K562 (cell line): ENCODE results near the gene ZNF768. TPM values are rescaled to one million over a fixed set of nuclear protein-coding genes. Genes with fewer than 3 reads are reported as not detected.
A peak's percentile ranks its signal among the peaks of the same experiment; 100 is the strongest.

Experiments
- AFF4 ChIP-seq: sonication (generic); formaldehyde crosslinking; IDR thresholded peaks from 2 replicates; pipeline ENCODE4 v1.8.0; 2023; ENCODE audit warnings: mild to moderate bottlenecking, missing genetic modification reagents
- CCNT2 ChIP-seq: IDR thresholded peaks from 2 replicates; pipeline ENCODE4 v1.6.1; 2011; ENCODE audit warnings: borderline replicate concordance, low read depth, mild to moderate bottlenecking, moderate library complexity, mixed read lengths, low read length; ENCODE audit not compliant: insufficient read length; ENCODE audit errors: extremely low read depth
- EHMT2 ChIP-seq: fragments of 450-650 bp; IDR thresholded peaks from 2 replicates; pipeline ENCODE4 v1.6.1; 2018; ENCODE audit warnings: antibody characterized with exemption
- HSF4 ChIP-seq: fragments of 250-450 bp; sonication (Bioruptor Pico); IDR thresholded peaks from 2 replicates; pipeline ENCODE4 v2.1.2; 2022; ENCODE audit warnings: mild to moderate bottlenecking, moderate library complexity, borderline replicate concordance
- KDM5B ChIP-seq: fragments of 200-600 bp; sonication (generic); IDR thresholded peaks from 2 replicates; pipeline ENCODE4 v1.6.1; 2012; ENCODE audit warnings: low read depth, mild to moderate bottlenecking, moderate library complexity, low read length, control low read depth, inconsistent platforms; ENCODE audit not compliant: insufficient replicate concordance
- KLF16 ChIP-seq: IDR thresholded peaks from 2 replicates; pipeline ENCODE4 v1.6.1; 2016; ENCODE audit warnings: antibody characterized with exemption
- MAZ ChIP-seq, 2 experiments: fragments of 450-650 bp in 1 of 2; sonication (generic) in 1 of 2; formaldehyde crosslinking; IDR thresholded peaks in 1 of 2; conservative IDR thresholded peaks in 1 of 2; 2 replicates each; pipeline versions ENCODE4 v1.4.0 to v1.5.0; 2020; ENCODE audit warnings: mild to moderate bottlenecking in 1 of 2, missing genetic modification reagents in 1 of 2
- NR1H2 ChIP-seq: sonication (generic); formaldehyde crosslinking; IDR thresholded peaks from 2 replicates; pipeline ENCODE4 v1.4.0; 2020; ENCODE audit warnings: mild to moderate bottlenecking, missing genetic modification reagents
- PHB ChIP-seq: fragments of 250-450 bp; sonication (Bioruptor Pico); IDR thresholded peaks from 2 replicates; pipeline ENCODE4 v1.5.0; 2021
- TAF7 ChIP-seq: fragments of 450-650 bp; IDR thresholded peaks from 2 replicates; pipeline ENCODE4 v1.6.1; 2016; ENCODE audit warnings: missing genetic modification characterization, missing compliant biosample characterization
- TAL1 ChIP-seq: fragments of 450-650 bp; IDR thresholded peaks from 2 replicates; pipeline ENCODE4 v1.6.1; 2016; ENCODE audit warnings: mild to moderate bottlenecking
- ZBED1 ChIP-seq: IDR thresholded peaks from 2 replicates; pipeline ENCODE4 v1.6.1; 2014
- ZNF12 ChIP-seq: sonication (generic); formaldehyde crosslinking; IDR thresholded peaks from 2 replicates; pipeline ENCODE4 v1.4.0; 2020; ENCODE audit warnings: mild to moderate bottlenecking, missing genetic modification reagents
- ZNF586 ChIP-seq: fragments of 450-650 bp; formaldehyde crosslinking; conservative IDR thresholded peaks from 2 replicates; pipeline ENCODE4 v1.4.0; 2020; ENCODE audit warnings: mild to moderate bottlenecking, moderate library complexity
- ZNF655 ChIP-seq: fragments of 250-450 bp; sonication (Bioruptor Pico); IDR thresholded peaks from 2 replicates; pipeline ENCODE4 v1.5.0; 2021
- polyA plus RNA-seq, 8 experiments: library from polyadenylated mRNA; depleted of rRNA in 4 of 8; stranded (reverse) in 5 of 8; unstranded in 3 of 8; fragments of >200 nt; fragmentation: Nextera tagmentation in 2 of 8; fragmentation: Illumina TruSeq in 1 of 8; extraction: Ambion mirVana in 2 of 8; extraction: Trizol in 1 of 8; gene quantifications; 2 replicates each; pipeline versions ENCODE4 v1.2.1 to v1.2.3, GENCODE V29; 2011 to 2014; ENCODE audit warnings: inconsistent platforms in 1 of 8, missing spikeins in 1 of 8
- total RNA-seq, 7 experiments: library from RNA; depleted of rRNA in 6 of 7; stranded (reverse); fragments of >200 nt in 6 of 7; fragmentation: Illumina TruSeq in 2 of 7; extraction: Trizol in 2 of 7; gene quantifications; 2 replicates each; pipeline versions ENCODE4 v1.2.1 to v1.2.3, GENCODE V29; 2011 to 2021; ENCODE audit warnings: low replicate concordance in 1 of 7
- TF ChIP-seq, protein P1 (sequence below): fragments of 250-450 bp; sonication (Bioruptor Pico); IDR thresholded peaks from 2 replicates; pipeline ENCODE4 v1.5.0; 2021; ENCODE audit warnings: mild to moderate bottlenecking, moderate library complexity
- TF ChIP-seq, protein P2 (sequence below): IDR thresholded peaks from 3 replicates; pipeline ENCODE4 v1.6.1; 2011; ENCODE audit warnings: borderline replicate concordance, mild to moderate bottlenecking; ENCODE audit not compliant: insufficient read length, insufficient read depth

The ZNF768 gene
- total and polyA plus RNA-seq, 9 of the 15 experiments (the other 6 are each of a cell fraction or from before 2014, with no cell fraction given), result 0.13 to 50.7 (median 26.9) TPM

- TF ChIP-seq ZBED1 (no peak), AFF4 (no peak; the same call in none of the 2 replicates), ZNF586 (CRISPR knock-in tag) (no peak), TAL1 (peak; percentile 31; the same call in 1 of the 2 replicates), NR1H2 (no peak), MAZ (CRISPR knock-in tag; conservative IDR thresholded peaks at IDR 0.05 in 1 of 2, IDR thresholded peaks at IDR 0.05 in 1 of 2) (no peak; a peak in 1 of 4 replicates), CCNT2 (no peak), PHB (CRISPR knock-in tag) (no peak), KDM5B (no peak), ZNF655 (CRISPR knock-in tag) (no peak), KLF16 (no peak), TAF7 (0 out of 2 replicates have a peak, but pooled peaks have one; percentile 43), HSF4 (no peak), ZNF12 (CRISPR knock-in tag) (no peak), EHMT2 (peak; percentile 13; the same call in 1 of the 2 replicates)
- TF ChIP-seq, protein P1, sequence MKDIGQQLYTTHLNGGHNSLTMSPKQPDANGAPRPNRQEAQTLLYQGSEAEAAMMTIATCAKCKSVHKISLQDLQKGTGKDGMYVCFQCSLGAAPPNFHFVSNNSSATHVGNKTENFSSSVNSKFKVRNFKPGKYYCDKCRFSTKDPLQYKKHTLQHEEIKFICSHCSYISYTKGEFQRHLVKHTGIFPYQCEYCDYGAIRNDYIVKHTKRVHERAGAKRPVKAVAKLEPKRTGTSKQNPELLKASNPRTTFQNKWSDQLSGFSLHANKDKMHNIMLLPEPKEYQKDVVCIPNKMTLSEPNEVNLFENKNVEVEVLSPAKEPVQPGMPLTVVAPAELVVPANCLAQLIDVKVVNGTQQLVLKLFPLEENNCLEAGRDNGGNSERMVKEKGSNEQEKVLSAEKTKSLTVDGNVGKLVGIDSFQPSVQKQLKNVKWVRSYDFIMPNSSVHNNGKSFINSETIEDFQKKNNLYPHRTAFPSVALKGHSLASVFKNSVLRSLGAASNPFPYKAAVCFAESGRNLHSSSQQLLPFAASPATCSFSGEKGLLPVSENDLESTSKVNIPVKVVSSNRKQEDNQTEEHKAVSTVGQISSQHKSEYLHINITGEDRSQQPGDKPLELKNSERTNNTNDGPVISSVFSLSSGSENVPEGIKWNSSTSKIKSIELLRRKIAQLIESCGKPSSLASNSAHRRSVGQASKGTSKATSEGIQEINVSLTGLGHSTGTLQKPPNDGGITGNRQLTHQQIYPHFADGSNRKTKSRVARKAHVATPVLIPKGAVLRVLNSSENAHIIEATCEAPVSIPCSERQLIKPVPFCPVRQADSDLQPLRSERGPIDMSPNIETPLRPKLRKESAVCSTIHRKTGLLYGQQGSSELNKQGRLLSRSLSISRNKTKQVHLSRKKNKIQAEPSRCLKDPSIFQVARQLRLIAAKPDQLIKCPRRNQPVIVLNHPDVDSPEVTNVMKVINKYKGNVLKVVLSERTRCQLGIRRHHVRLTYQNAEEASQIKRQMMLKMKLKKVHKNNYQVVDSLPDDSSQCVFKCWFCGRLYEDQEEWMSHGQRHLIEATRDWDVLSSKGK (CRISPR knock-in tag), result no peak
- TF ChIP-seq, protein P2, sequence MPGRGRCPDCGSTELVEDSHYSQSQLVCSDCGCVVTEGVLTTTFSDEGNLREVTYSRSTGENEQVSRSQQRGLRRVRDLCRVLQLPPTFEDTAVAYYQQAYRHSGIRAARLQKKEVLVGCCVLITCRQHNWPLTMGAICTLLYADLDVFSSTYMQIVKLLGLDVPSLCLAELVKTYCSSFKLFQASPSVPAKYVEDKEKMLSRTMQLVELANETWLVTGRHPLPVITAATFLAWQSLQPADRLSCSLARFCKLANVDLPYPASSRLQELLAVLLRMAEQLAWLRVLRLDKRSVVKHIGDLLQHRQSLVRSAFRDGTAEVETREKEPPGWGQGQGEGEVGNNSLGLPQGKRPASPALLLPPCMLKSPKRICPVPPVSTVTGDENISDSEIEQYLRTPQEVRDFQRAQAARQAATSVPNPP, result no peak
Observed at GRCh38 chr16:30558789-30559377, 32.5 kb upstream of the ZNF768 start (continued).
